ENCODE measurements around the gene COL23A1. TPM values are rescaled to one million over a fixed set of nuclear protein-coding genes. Genes with fewer than 3 reads are reported as not detected.
A peak's percentile ranks its signal among the peaks of the same experiment; 100 is the strongest.

COL23A1 gene
- total RNA-seq, 1 experiment from 2014 or later: not detected

GRCh38 chr5:178445534-178445933 lies 144.7 kb downstream of the COL23A1 start:
- POLR2A ChIA-PET (ENCODE audit: low non-redundant PET): no interaction called here
- H3K27ac ChIP-seq (ENCODE audit: low read depth, low read length, poor library complexity, severe bottlenecking): no peak overlapping the region
- TF ChIP-seq EZH2 (IDR thresholded peaks at IDR 0.05; ENCODE audit: borderline replicate concordance, low read depth, low read length, poor library complexity, severe bottlenecking) (no peak), CTCF (conservative IDR thresholded peaks at IDR 0.05; ENCODE audit: low read depth, low read length) (no peak)
- no peak for DNase-seq (ENCODE audit: low spot score)
- intact Hi-C loops (cut with micrococcal nuclease; ENCODE audit: unreplicated experiment): no loop called here
- no TSS peak for BruUV-seq (replicated peaks)
- no peaks in the 10 kb centered on the region for H3K27me3 ChIP-seq (replicated peaks; ENCODE audit: insufficient read depth, low read depth, low read length, poor library complexity)
- H3K9me3 ChIP-seq (ENCODE audit: low read depth, low read length, poor library complexity, severe bottlenecking): no peaks in the 10 kb centered on the region
- H3K4me1 ChIP-seq (ENCODE audit: insufficient read depth, low read length, poor library complexity, severe bottlenecking): peaks cover 9% of the 10 kb centered on the region
- H3K36me3 ChIP-seq (ENCODE audit: insufficient read depth, low read length, poor library complexity, severe bottlenecking): no peaks in the 10 kb centered on the region
- H3K4me3 ChIP-seq (ENCODE audit: low read depth, low read length, poor library complexity, severe bottlenecking): no peak overlapping the region
- CTCF ChIA-PET: interaction anchor here (0.7 kb wide), 1 partner anchor 16 kb away, joined by 3 read pairs; no protein-coding TSS in a partner anchor

GRCh38 chr5:178442405-178443257 lies 147.6 kb downstream of the COL23A1 start:
- Histone ChIP-seq H3K9me3 (ENCODE audit: low read depth, low read length, poor library complexity, severe bottlenecking) (no peaks in the 10 kb centered on the region), H3K4me3 (ENCODE audit: low read depth, low read length, poor library complexity, severe bottlenecking) (no peak overlapping the region), H3K27ac (ENCODE audit: low read depth, low read length, poor library complexity, severe bottlenecking) (peak overlapping the region; percentile 63), H3K4me1 (ENCODE audit: insufficient read depth, low read length, poor library complexity, severe bottlenecking) (peaks cover 9% of the 10 kb centered on the region), H3K36me3 (ENCODE audit: insufficient read depth, low read length, poor library complexity, severe bottlenecking) (no peaks in the 10 kb centered on the region), H3K27me3 (replicated peaks; ENCODE audit: insufficient read depth, low read depth, low read length, poor library complexity) (no peaks in the 10 kb centered on the region)
- TF ChIP-seq EZH2 (IDR thresholded peaks at IDR 0.05; ENCODE audit: borderline replicate concordance, low read depth, low read length, poor library complexity, severe bottlenecking): no peak
- ChIA-PET POLR2A (ENCODE audit: low non-redundant PET) (no interaction called here), CTCF (no interaction called here)
- no TSS peak for BruUV-seq (replicated peaks)
- intact Hi-C loops (cut with micrococcal nuclease; ENCODE audit: unreplicated experiment): no loop called here
- peak; percentile 12 for DNase-seq (ENCODE audit: low spot score)

GRCh38 chr5:178441486-178442270 lies 148.5 kb downstream of the COL23A1 start:
- Histone ChIP-seq H3K4me1 (ENCODE audit: insufficient read depth, low read length, poor library complexity, severe bottlenecking) (peaks cover 9% of the 10 kb centered on the region), H3K27ac (ENCODE audit: low read depth, low read length, poor library complexity, severe bottlenecking) (no peak overlapping the region), H3K27me3 (replicated peaks; ENCODE audit: insufficient read depth, low read depth, low read length, poor library complexity) (no peaks in the 10 kb centered on the region), H3K9me3 (ENCODE audit: low read depth, low read length, poor library complexity, severe bottlenecking) (no peaks in the 10 kb centered on the region), H3K36me3 (ENCODE audit: insufficient read depth, low read length, poor library complexity, severe bottlenecking) (no peaks in the 10 kb centered on the region), H3K4me3 (ENCODE audit: low read depth, low read length, poor library complexity, severe bottlenecking) (no peak overlapping the region)
- TF ChIP-seq EZH2 (IDR thresholded peaks at IDR 0.05; ENCODE audit: borderline replicate concordance, low read depth, low read length, poor library complexity, severe bottlenecking) (no peak), CTCF (conservative IDR thresholded peaks at IDR 0.05; ENCODE audit: low read depth, low read length) (no peak)
- POLR2A ChIA-PET (ENCODE audit: low non-redundant PET): no interaction called here
- CTCF ChIA-PET: no interaction called here
- DNase-seq (ENCODE audit: low spot score): no peak
- intact Hi-C loops (cut with micrococcal nuclease; ENCODE audit: unreplicated experiment): no loop called here
- BruUV-seq (replicated peaks): no TSS peak
